Bronchial epithelial cell (primary cell): ENCODE results near the gene UBE2O. TPM values are rescaled to one million over a fixed set of nuclear protein-coding genes. Genes with fewer than 3 reads are reported as not detected.

ENCODE experiments used
- DNase-seq: peaks from one replicate; pipeline ENCODE4 v3.0.0-alpha.2; 2010; ENCODE audit warnings: low read depth
- FAIRE-seq: peaks from 2 replicates; lab custom pipeline; 2011; peaks lifted over from hg19 to GRCh38; lab: Jason Lieb, UNC
- H3K27me3 ChIP-seq: 2 replicates; pipeline ENCODE4 v1.5.1; 2011; ENCODE audit warnings: low read length; ENCODE audit not compliant: control insufficient read depth, insufficient read depth
- H3K36me3 ChIP-seq: 2 replicates; pipeline ENCODE4 v1.5.1; 2011; ENCODE audit warnings: low read length; ENCODE audit not compliant: control insufficient read depth, insufficient read depth
- H3K4me3 ChIP-seq: 2 replicates; pipeline ENCODE4 v1.5.1; 2011; ENCODE audit warnings: mild to moderate bottlenecking, low read depth, low read length, control low read depth
- CTCF ChIP-seq: IDR thresholded peaks from 2 replicates; pipeline ENCODE4 v1.5.1; 2011; ENCODE audit warnings: mild to moderate bottlenecking, moderate library complexity, low read length, control low read depth, inconsistent platforms; ENCODE audit not compliant: insufficient read depth, severe bottlenecking
- total RNA-seq: library from RNA; depleted of rRNA; stranded (reverse); fragments of >200 nt; gene quantifications from 2 replicates; pipeline ENCODE4 v1.2.1, GENCODE V29; 2014

Gene UBE2O
- total RNA-seq, 1 donor from 2014 or later = 15.8 TPM

GRCh38 chr17:76419576-76420260 is 33.2 kb downstream of the UBE2O start:
- no peak for TF ChIP-seq CTCF
- DNase-seq = no peak
- no peak for FAIRE-seq
- Histone ChIP-seq H3K27me3 (no peaks in the 10 kb centered on the region), H3K36me3 (peaks cover 3% of the 10 kb centered on the region), H3K4me3 (no peak overlapping the region)

GRCh38 chr17:76417499-76418143 is 35.3 kb downstream of the UBE2O start:
- no peaks in the 10 kb centered on the region for H3K27me3 ChIP-seq
- peaks cover 1% of the 10 kb centered on the region for H3K36me3 ChIP-seq
- DNase-seq = no peak
- no peak for FAIRE-seq
- H3K4me3 ChIP-seq = no peak overlapping the region
- TF ChIP-seq CTCF = no peak

- Histone ChIP-seq H3K36me3 (peaks cover 1% of the 10 kb centered on the region), H3K27me3 (no peaks in the 10 kb centered on the region), H3K4me3 (no peak overlapping the region)
- no peak for DNase-seq
- no peak for FAIRE-seq
- TF ChIP-seq CTCF = no peak
Measured at GRCh38 chr17:76416899-76417298, 36.1 kb downstream of the UBE2O start.

- H3K4me3 ChIP-seq = no peak overlapping the region
- FAIRE-seq = no peak
- DNase-seq = no peak
- H3K27me3 ChIP-seq = no peaks in the 10 kb centered on the region
- H3K36me3 ChIP-seq = peaks cover 1% of the 10 kb centered on the region
- TF ChIP-seq CTCF = no peak
Measured at GRCh38 chr17:76416457-76416856, 36.5 kb downstream of the UBE2O start.

- H3K27me3 ChIP-seq = no peaks in the 10 kb centered on the region
- no peak for FAIRE-seq
- DNase-seq = no peak
- TF ChIP-seq CTCF = no peak
- no peak overlapping the region for H3K4me3 ChIP-seq
- peaks cover 1% of the 10 kb centered on the region for H3K36me3 ChIP-seq
Measured at GRCh38 chr17:76415786-76416185, 37.2 kb downstream of the UBE2O start.
